Keratinocyte (primary cell): ENCODE data around the gene DRGX. TPM values are rescaled to one million over a fixed set of nuclear protein-coding genes. Genes with fewer than 3 reads are reported as not detected.

Experiments used
- DNase-seq: peaks from one replicate; pipeline ENCODE4 v3.0.0-alpha.2; 2011; ENCODE audit warnings: low read depth, missing footprints, low spot score
- FAIRE-seq: peaks from 2 replicates; lab custom pipeline; 2011; peaks lifted over from hg19 to GRCh38; lab: Jason Lieb, UNC
- H2AFZ ChIP-seq: 2 replicates; pipeline ENCODE4 v1.6.0; 2012; ENCODE audit warnings: low read length, control low read depth, inconsistent platforms; ENCODE audit not compliant: control insufficient read depth
- H3K27ac ChIP-seq: 2 replicates; pipeline ENCODE4 v1.5.1; 2011; ENCODE audit warnings: low read length; ENCODE audit not compliant: control insufficient read depth, insufficient read depth
- H3K27me3 ChIP-seq: 3 replicates; pipeline ENCODE4 v1.6.0; 2011; ENCODE audit warnings: low read length; ENCODE audit not compliant: control insufficient read depth, insufficient read depth; ENCODE audit errors: extremely low read depth
- H3K36me3 ChIP-seq, 2 experiments: 2 replicates in 1 of 2; 3 replicates in 1 of 2; pipeline ENCODE4 v1.5.1; 2011; ENCODE audit warnings: low read length in 2 of 2, mild to moderate bottlenecking in 1 of 2; ENCODE audit not compliant: control insufficient read depth in 2 of 2, insufficient read depth in 2 of 2; ENCODE audit errors: extremely low read depth in 1 of 2
- H3K4me1 ChIP-seq: 3 replicates; pipeline ENCODE4 v1.5.1; 2011; ENCODE audit warnings: low read length; ENCODE audit not compliant: control insufficient read depth, insufficient read depth; ENCODE audit errors: extremely low read depth
- H3K4me2 ChIP-seq: 3 replicates; pipeline ENCODE4 v1.6.0; 2011; ENCODE audit warnings: low read depth, low read length; ENCODE audit not compliant: control insufficient read depth, insufficient read depth; ENCODE audit errors: extremely low read depth
- H3K4me3 ChIP-seq, 3 experiments: fragments of 200-600 bp in 1 of 3; sonication (generic) in 1 of 3; 2 replicates in 2 of 3; 3 replicates in 1 of 3; pipeline ENCODE4 v1.5.1; 2011 to 2016; ENCODE audit warnings: low read length in 3 of 3, mild to moderate bottlenecking in 3 of 3, control low read depth in 2 of 3, inconsistent platforms in 1 of 3, low read depth in 1 of 3, mixed read lengths in 1 of 3, mixed run types in 1 of 3, moderate library complexity in 1 of 3; ENCODE audit not compliant: control insufficient read depth in 2 of 3, insufficient read depth in 2 of 3; ENCODE audit errors: extremely low read depth in 1 of 3
- H3K79me2 ChIP-seq: 2 replicates; pipeline ENCODE4 v1.6.0; 2012; ENCODE audit warnings: low read length; ENCODE audit not compliant: control insufficient read depth, insufficient read depth
- H3K9ac ChIP-seq: 3 replicates; pipeline ENCODE4 v1.6.0; 2011; ENCODE audit warnings: low read length; ENCODE audit not compliant: control insufficient read depth, insufficient read depth; ENCODE audit errors: extremely low read depth
- H3K9me1 ChIP-seq: 3 replicates; pipeline ENCODE4 v1.6.0; 2011; ENCODE audit warnings: low read length; ENCODE audit not compliant: control insufficient read depth, insufficient read depth; ENCODE audit errors: extremely low read depth
- H3K9me3 ChIP-seq: 2 replicates; pipeline ENCODE4 v1.5.1; 2012; ENCODE audit warnings: low read depth, low read length; ENCODE audit not compliant: control insufficient read depth
- H4K20me1 ChIP-seq: 3 replicates; pipeline ENCODE4 v1.6.0; 2011; ENCODE audit warnings: low read length; ENCODE audit not compliant: control insufficient read depth, insufficient read depth; ENCODE audit errors: extremely low read depth
- CTCF ChIP-seq, 3 experiments: IDR thresholded peaks in 1 of 3; conservative IDR thresholded peaks in 1 of 3; optimal IDR thresholded peaks in 1 of 3; 2 replicates in 2 of 3; 3 replicates in 1 of 3; pipeline versions ENCODE3 to v1.5.1; 2011; ENCODE audit warnings: low read length in 3 of 3, mild to moderate bottlenecking in 3 of 3, moderate library complexity in 2 of 3, control low read depth in 1 of 3, inconsistent platforms in 1 of 3; ENCODE audit not compliant: insufficient read depth in 2 of 3; ENCODE audit errors: extremely low read depth in 1 of 3
- EZH2 ChIP-seq: IDR thresholded peaks from one replicate; pipeline ENCODE4 v1.6.1; 2012; ENCODE audit warnings: inconsistent platforms, mild to moderate bottlenecking, low read length, moderate library complexity
- dilution Hi-C: fragments of 300-500 bp; cut with MboI; formaldehyde crosslinking; loops from one replicate; pipeline ENCODE4 v1.7.0; 2020; ENCODE audit warnings: low sequenced_read_pairs; ENCODE audit not compliant: extremely low pct_ligation_motif_present
- polyA plus RNA-seq, 5 experiments: library from polyadenylated mRNA; depleted of rRNA in 3 of 5; stranded (reverse) in 3 of 5; stranded (forward) in 1 of 5; unstranded in 1 of 5; fragments of >200 nt; gene quantifications; 1 replicate in 1 of 5; 2 replicates in 3 of 5; 3 replicates in 1 of 5; pipeline versions ENCODE4 v1.2.1 to v1.2.3, GENCODE V29; 2011 to 2012; ENCODE audit warnings: missing spikeins in 2 of 5, low read depth in 1 of 5, low replicate concordance in 1 of 5

The DRGX gene
- polyA plus RNA-seq, 1 donor (not counting 4 experiments of a cell fraction or from before 2014, with no cell fraction given) = not detected

GRCh38 chr10:49389361-49389933 lies 6.4 kb downstream of the DRGX start:
- Histone ChIP-seq H3K9ac (no peak overlapping the region), H3K4me1 (no peaks in the 10 kb centered on the region), H3K27ac (no peak overlapping the region), H3K27me3 (peaks cover 27% of the 10 kb centered on the region), H3K36me3 (no peaks in the 10 kb centered on the region), H2AFZ (no peak overlapping the region), H3K4me3 (no peak overlapping the region), H3K79me2 (no peaks in the 10 kb centered on the region), H3K9me3 (no peaks in the 10 kb centered on the region), H3K4me2 (no peak overlapping the region), H3K9me1 (no peaks in the 10 kb centered on the region), H4K20me1 (no peaks in the 10 kb centered on the region)
- FAIRE-seq = no peak
- TF ChIP-seq CTCF (optimal IDR thresholded peaks at IDR 0.05 in 1 of 3, IDR thresholded peaks at IDR 0.05 in 1 of 3, conservative IDR thresholded peaks at IDR 0.05 in 1 of 3; ENCODE audit: extremely low read depth in 1 of 3, insufficient read depth in 2 of 3, low read length in 3 of 3) = no peak
- no peak for TF ChIP-seq EZH2
- no peak for DNase-seq
- dilution Hi-C loops = no loop called here

DNA sequence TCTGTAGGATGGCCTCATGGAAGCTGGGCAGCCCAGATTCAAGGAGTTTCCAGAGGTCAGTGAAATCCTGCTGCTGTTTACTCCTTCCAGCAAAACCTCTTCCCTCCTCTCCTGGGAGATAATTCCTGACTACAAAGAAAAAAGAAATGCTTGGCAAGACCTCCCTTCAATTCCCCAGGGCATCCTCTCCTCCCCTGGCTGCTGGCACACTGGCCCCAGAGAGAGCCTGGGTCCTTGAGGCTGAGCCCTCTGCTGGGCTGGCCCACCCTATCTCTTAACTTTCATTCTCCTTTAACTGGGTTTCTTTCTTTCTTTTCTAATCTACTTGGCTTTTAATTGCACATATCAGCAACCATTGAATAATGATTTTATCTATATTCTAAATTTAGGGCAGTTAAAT lies 7.7 kb downstream of the DRGX start:
- dilution Hi-C loops = no loop called here
- DNase-seq (no peak), FAIRE-seq (no peak)
- H4K20me1 ChIP-seq = no peaks in the 10 kb centered on the region
- no peaks in the 10 kb centered on the region for H3K9me3 ChIP-seq
- TF ChIP-seq EZH2 (no peak), CTCF (optimal IDR thresholded peaks at IDR 0.05 in 1 of 3, IDR thresholded peaks at IDR 0.05 in 1 of 3, conservative IDR thresholded peaks at IDR 0.05 in 1 of 3; ENCODE audit: extremely low read depth in 1 of 3, insufficient read depth in 2 of 3, low read length in 3 of 3) (no peak)
- no peaks in the 10 kb centered on the region for H3K4me1 ChIP-seq
- H3K79me2 ChIP-seq = no peaks in the 10 kb centered on the region
- H2AFZ ChIP-seq = no peak overlapping the region
- no peak overlapping the region for H3K4me3 ChIP-seq
- H3K27ac ChIP-seq = no peak overlapping the region
- peaks cover 17% of the 10 kb centered on the region for H3K27me3 ChIP-seq
- H3K36me3 ChIP-seq = no peaks in the 10 kb centered on the region
- H3K9ac ChIP-seq = no peak overlapping the region
- no peak overlapping the region for H3K4me2 ChIP-seq
- H3K9me1 ChIP-seq = no peaks in the 10 kb centered on the region
